GM19099 (cell line): ENCODE data around the gene DDX42.

Experiments used
- POLR2A ChIP-seq: IDR thresholded peaks from 3 replicates; pipeline ENCODE4 v1.6.1; 2011; ENCODE audit warnings: low read depth; ENCODE audit not compliant: insufficient read length; ENCODE audit errors: extremely low read depth

Gene DDX42, protein sequence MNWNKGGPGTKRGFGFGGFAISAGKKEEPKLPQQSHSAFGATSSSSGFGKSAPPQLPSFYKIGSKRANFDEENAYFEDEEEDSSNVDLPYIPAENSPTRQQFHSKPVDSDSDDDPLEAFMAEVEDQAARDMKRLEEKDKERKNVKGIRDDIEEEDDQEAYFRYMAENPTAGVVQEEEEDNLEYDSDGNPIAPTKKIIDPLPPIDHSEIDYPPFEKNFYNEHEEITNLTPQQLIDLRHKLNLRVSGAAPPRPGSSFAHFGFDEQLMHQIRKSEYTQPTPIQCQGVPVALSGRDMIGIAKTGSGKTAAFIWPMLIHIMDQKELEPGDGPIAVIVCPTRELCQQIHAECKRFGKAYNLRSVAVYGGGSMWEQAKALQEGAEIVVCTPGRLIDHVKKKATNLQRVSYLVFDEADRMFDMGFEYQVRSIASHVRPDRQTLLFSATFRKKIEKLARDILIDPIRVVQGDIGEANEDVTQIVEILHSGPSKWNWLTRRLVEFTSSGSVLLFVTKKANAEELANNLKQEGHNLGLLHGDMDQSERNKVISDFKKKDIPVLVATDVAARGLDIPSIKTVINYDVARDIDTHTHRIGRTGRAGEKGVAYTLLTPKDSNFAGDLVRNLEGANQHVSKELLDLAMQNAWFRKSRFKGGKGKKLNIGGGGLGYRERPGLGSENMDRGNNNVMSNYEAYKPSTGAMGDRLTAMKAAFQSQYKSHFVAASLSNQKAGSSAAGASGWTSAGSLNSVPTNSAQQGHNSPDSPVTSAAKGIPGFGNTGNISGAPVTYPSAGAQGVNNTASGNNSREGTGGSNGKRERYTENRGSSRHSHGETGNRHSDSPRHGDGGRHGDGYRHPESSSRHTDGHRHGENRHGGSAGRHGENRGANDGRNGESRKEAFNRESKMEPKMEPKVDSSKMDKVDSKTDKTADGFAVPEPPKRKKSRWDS

DNA sequence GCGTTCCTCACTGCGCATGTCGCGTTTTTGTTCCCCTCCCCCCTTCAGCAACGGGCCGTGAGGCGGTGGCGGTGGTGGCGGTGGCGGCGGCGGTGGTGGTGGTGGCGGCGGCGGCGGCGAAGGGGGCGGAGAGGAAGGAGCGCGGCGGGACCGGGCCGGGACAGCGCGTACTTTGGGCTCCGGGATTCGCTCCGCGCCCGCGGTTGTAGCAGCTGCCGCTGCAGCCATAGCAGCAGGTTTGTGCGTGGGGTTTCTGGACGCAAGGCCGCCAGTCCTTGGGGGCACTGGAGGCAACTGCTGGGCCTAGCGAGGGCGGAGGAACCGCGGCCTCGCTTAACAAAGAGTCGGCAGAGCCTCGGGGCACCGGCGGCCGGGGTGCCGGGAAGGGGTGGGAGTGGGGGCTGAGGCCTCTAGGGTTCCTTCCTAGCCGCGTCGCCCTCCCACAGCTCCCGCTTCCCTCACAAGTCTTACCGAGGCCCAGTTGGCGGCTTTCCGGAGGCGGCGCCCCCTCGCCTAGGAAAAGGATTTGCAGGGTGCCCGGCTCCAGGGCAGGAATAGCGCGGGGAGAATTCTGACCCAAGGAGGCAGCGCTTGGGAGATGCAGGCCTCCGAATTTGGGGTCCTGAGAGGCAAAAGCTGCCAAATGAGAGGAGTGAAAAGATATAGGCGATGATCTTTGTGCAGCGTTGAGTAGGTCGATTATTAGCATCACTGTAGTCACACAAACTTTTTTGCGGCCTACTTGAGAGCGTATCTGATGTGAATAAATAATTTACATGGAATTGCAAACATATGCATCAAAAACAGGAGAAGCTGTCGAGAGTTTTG, at the start of gene DDX42:
Gene DDX42, plus strand, starts transcription at position 30 of the 828 bp plus-strand sequence. CDS start 12,880 bp downstream, outside the sequence.
- TF ChIP-seq POLR2A, result no peak

DNA sequence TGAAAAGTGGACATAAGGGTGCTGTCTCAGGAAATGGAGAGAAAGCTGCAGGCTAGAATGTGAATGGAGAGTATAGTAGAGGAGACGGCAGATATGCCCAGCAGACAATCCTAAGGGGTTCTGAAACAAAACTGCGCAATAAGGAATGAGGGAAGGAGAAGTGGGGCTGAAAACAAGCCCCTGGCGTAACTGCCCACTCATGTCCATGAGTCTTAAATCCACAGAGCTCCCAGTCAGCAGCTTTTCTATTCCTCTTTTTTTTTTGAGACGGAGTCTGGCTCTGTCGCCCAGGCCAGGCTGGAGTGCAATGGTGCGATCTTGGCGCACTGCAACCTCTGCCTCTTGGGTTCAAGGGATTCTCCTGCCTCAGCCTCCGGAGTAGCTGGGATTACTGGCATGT, 38.3 kb upstream of the DDX42 start:
- TF ChIP-seq POLR2A, result no peak

DNA sequence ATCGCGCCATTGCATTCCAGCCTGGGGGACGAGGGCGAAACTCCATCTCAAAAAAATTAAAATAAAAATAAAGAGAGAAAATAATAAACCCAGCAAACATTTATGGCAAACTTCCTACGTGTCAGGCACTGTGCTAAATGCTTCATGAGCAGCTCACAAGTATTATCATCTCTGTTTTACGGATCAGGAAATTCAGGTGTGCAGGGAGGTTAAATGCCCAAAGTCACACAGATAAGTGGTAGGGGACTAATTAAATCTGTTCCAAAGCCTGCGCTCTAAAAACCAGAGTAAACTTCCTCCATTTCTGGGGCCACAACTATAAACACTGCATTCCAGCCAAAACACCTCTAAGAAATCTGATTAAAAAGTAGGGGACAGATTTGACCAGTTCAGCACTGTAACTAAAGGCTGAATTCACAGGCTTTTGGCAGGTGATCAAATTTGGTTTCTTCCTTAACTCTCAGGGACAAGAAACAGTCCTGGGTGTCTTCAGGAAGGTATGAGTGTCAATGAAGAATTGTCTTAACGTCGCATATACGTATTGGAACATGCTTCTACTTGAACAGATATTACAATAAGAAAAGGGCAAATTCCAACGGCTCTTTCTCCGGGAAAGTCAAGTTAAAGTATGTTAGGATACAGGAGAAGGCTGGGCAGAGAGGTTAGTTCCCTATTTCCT, 33.4 kb upstream of the DDX42 start:
- no peak for TF ChIP-seq POLR2A

DNA sequence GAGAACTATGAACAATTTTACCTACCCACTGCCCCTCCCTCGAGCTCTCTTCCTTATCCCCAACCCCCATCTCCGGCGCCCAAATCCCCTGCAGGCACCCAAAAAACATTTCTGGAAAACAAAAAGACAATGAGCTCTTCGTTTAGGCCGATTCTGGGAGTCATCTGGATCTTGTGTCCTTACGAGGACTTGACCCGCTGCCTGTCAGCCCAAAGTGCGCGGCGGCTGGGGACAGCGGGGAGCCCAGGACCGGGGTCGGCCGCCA, 32.9 kb upstream of the DDX42 start:
- TF ChIP-seq POLR2A, result no peak

DNA sequence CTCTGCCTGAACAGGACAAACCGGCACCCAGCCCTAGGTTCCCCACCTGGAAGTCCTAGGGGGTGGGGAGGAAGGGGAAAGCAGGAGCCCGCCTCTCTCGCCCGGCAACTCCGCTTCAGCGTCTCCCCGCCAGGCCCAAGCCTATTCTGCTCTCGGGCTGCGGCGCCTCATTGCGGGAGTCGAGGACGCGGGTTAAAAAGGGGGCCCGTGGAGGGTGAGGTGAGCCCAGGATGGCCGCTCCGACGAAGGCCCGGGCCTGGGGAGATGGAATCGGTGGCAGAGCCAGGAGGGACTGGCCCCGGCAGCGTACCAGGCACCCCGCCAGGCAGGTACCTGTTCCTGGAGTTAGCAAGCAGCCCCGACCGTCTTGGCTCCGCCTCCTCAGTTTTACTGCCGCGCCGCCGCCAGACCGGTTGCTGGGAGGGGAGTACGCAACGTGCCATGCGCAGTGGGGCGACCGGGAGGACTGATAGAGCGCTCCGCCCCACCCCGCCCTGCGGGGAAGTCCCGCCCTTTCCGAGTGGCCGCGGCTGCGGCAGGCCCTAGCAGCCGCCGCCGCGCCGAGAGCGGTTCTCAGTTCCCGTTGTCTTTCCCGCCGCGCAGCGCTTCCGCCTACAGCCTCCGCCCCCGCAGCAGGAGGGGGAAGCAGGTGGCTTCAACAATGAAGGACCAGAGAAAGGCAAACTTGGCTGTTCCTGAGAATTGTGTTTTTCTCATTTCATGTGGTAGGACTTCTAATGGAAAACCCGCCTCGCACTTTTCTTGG, 32.4 kb upstream of the DDX42 start, which contains the start of gene STRADA:
Gene STRADA, minus strand, starts transcription at position 392 of the 766 bp plus-strand sequence. CDS start 13,430 bp downstream, outside the sequence.
- TF ChIP-seq POLR2A, result peak; percentile 94

DNA sequence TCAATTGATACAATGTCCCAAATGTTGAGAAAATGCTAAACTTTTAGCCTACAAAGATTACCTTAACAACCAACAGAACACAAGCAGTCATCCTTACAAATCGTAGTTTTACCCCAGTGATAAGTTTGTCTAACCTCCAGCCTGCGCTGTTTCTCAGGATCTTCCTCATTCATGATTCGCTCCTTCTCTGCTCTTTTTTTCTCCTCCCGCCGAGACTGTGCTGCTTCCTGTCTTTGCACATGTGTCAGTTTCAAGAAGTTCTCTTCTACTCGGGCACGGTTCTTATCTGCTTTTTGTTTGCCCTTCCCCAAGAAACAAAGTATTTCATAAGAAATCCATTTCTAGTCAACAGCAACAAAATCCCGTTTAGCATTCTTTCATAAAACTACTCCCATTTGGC, 22.2 kb upstream of the DDX42 start:
- no peak for TF ChIP-seq POLR2A

DNA sequence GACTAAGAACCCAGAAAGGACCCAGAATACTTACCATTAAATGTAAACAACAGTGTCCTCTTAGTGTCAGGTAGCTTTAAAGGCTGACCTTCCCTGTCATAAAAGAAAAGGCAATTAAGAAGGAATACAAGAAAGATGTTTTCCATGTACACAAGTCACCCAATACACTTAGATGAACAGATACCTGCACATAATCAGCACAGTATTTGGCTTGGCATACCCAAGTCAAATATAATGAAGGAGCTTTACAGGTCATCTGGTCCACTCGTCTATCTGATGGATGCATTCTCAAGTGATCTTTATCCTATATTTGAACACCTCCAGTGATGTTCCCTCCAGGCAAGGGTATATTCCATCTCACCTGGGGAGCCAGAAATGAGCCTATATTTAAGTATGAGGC, 21.3 kb upstream of the DDX42 start:
- no peak for TF ChIP-seq POLR2A

DNA sequence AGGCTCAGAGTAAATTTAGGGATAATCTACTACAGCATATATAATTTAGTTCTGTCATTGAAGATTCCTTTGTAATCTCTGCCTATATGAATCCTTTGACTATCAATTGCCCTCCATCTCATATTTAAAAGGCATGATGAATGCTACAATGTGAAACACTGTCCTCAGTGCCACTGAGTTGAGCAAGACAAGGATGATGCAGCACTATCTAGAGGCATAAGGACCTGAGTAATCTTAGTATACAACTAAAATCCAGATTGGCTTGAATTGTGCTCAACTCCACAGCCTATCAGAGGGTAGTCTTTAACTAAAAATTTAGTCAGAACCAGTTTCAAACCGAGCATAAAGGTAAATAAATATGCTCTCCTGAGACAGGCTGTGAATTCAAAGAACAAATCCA, 20.8 kb upstream of the DDX42 start:
- TF ChIP-seq POLR2A, result no peak

DNA sequence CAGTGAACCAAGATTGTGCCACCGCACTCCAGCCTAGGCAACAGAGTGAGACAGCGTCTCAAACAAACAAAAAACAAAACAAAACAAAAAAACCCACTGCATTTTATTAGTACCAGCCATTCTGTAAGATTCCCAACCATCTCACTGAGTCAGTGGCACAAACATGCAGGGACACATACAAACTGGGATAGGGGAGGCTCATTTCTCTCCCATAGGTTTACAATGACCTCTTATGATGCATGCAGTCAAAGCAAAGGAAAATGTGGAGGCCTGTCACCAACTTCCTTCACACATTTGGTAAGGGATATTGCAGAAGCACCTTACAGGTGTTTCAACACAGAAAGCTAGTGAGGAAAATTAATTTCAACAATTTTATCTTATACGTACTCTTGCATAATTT, 19.9 kb upstream of the DDX42 start:
- no peak for TF ChIP-seq POLR2A

DNA sequence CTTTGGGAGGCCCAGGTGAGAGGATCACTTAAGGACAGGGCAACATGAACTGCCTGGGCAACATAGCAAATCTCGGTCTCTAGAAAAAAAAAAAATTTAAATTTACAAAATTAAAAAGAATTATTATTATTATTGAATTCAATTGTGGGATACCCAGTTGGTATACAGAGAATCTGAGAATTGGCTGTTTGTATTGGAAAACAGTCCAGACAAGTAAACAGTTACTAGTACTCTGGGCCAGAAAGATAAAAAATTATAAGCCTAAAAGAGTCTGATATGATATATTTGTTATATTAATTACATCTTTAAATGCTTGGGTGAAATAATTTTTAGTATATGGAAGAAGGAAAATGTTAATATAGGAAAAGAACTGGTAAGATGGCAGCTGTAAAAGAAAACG, 15.5 kb upstream of the DDX42 start:
- TF ChIP-seq POLR2A, result no peak

DNA sequence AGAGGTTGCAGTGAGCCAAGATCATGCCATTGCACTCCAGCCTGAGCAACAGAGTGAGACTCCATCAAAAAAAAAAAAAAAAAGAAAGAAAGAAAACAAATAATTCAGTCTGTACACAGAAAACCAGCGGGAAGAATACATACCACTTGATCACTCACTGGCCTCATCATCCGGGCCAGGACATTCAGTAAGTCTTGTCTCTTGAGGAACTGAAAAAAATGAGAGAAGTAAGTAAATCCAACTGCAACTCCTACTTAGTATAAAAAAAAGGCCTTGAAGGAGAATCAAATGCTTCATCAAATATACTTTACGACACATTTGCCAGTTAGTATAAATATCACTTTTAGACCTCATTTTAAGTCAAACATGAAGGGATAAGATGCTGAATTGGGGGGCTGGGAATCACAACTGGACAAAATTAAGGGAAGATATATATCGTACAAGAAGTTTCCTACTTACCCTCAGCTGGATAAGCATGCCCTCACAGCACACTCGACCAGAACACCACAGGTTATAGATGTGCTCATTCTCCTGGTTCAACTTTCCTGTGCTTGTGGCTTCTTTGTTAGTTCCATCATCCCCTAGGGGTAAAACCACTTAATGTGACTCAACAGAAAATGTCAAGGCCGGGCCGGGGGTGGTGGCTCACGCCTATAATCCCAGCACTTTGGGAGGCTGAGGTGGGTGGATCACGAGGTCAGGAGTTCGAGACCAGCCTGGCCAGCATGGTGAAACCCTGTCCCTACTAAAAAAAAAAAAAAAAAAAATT, 13.0 kb upstream of the DDX42 start:
- TF ChIP-seq POLR2A, result no peak

DNA sequence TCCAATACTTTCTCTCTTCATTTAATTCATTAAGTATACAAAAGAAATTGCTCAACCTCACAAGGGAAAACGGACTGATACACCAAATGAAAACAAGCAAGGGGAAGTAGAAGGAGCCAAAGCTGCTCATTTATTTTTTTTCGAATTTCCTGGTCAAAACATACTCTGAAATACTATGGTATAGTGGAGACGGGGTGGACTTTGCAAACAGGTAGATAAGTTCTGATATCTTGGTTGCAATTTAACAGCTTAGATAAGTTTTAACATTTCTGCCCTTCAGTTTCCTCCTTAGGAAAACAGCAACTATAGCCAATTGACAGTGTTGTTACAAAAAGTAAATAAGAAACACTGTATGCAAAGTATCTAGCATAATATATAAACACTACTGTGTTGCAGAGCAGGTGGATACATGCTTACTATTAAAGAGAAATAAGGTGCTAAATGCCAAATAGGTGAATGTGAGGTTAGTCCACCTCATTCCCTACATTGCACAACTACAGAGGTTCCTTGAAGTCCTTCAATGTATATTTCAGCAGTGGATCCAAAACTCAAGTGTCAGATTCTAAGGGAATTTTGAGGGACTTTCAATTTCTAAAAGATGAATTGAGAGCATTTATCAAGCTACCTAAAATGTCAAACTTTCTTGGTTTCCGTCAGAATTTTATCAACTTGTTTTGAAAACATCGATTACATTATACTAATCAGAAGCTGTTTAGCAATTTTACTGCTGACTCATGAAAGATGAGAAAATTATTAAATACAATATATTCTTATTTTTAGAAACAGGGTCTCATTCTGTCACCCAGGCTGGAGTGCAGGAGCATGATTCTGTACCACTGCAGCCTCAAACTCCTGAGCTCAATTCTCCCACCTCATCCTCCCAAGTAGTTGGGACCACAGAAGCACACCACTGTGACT, 11.6 kb upstream of the DDX42 start:
- no peak for TF ChIP-seq POLR2A
